GM04503 (cell line): Measurements from ENCODE around the gene FAM20C.

Experiments used
- DNase-seq: peaks from one replicate; pipeline ENCODE4 v3.0.0-alpha.2; 2012; ENCODE audit warnings: low read depth

The FAM20C gene

GRCh38 chr7:245574-246295 is 53.4 kb downstream of the FAM20C start:
- DNase-seq = no peak

- no peak for DNase-seq
Measured at GRCh38 chr7:246451-246850, 54.1 kb downstream of the FAM20C start.

- no peak for DNase-seq
Measured at GRCh38 chr7:247181-247580, 54.8 kb downstream of the FAM20C start.

- DNase-seq = no peak
Measured at GRCh38 chr7:247636-248035, 55.3 kb downstream of the FAM20C start.

GRCh38 chr7:248732-249435 is 56.5 kb downstream of the FAM20C start:
- DNase-seq = no peak

GRCh38 chr7:249989-250388 is 57.6 kb downstream of the FAM20C start:
- DNase-seq = no peak

GRCh38 chr7:250523-250922 is 58.2 kb downstream of the FAM20C start:
- DNase-seq = no peak

- DNase-seq = no peak
Measured at GRCh38 chr7:251005-251404, 58.6 kb downstream of the FAM20C start.

- DNase-seq = no peak
Measured at GRCh38 chr7:251446-252175, 59.2 kb downstream of the FAM20C start.

- no peak for DNase-seq
Measured at GRCh38 chr7:252216-252965, 60.0 kb downstream of the FAM20C start.

GRCh38 chr7:252981-253380 is 60.6 kb downstream of the FAM20C start:
- no peak for DNase-seq

- DNase-seq = no peak
Measured at GRCh38 chr7:253581-254336, 61.4 kb downstream of the FAM20C start.

GRCh38 chr7:254337-255037 is 62.1 kb downstream of the FAM20C start:
- no peak for DNase-seq

GRCh38 chr7:255038-255435 is 62.7 kb downstream of the FAM20C start:
- no peak for DNase-seq

GRCh38 chr7:255721-256361 is 63.5 kb downstream of the FAM20C start:
- no peak for DNase-seq

GRCh38 chr7:256461-256940 is 64.1 kb downstream of the FAM20C start:
- no peak for DNase-seq

GRCh38 chr7:256981-257646 is 64.7 kb downstream of the FAM20C start:
- DNase-seq = no peak

- no peak for DNase-seq
Measured at GRCh38 chr7:257647-257992, 65.2 kb downstream of the FAM20C start.

- DNase-seq = no peak
Measured at GRCh38 chr7:258476-259190, 66.3 kb downstream of the FAM20C start.
